ENCODE measurements around the gene PDE4D. TPM values are rescaled to one million over a fixed set of nuclear protein-coding genes. Genes with fewer than 3 reads are reported as not detected.
"Not testable (repeated sequence)": the region's sequence is repeated elsewhere in the genome, so short reads cannot be mapped to it uniquely, and the experiment has no call there.

The PDE4D gene
- total RNA-seq, 1 donor from 2014 or later, result 44.8 TPM

DNA sequence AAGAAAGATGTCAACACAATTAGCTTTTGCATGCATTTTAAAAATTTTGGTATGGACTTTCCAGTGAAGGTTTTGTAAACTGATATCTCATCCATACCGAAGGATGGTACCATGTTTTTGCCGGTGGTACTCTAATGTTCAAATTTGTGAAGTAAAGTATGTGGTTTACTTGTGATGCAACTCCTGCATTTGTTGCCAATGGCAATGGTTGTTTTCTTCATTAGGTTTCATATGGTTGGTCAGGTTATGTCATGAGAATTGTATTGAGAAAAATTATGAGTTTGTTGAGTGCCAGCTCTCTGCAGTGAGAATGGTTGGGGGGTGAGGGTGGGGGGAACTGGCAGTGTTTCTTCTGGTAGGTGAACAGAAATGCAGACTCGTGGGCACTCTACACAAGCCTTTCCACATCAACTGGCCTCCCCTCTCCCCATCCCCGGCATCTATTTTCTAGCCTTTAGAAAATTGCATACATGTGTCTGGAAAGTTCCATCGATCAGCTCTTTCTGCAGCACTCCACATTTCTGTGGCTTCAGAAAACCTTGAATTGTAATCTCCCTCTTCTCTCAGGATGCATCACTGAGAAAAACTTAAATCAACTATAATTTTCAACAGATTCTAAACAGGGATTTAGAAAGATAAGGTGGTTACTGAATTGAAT lies 107.7 kb downstream of the PDE4D start:
- no peaks in the 10 kb centered on the region for H3K36me3 ChIP-seq
- no peak overlapping the region for H3K4me3 ChIP-seq
- no peak overlapping the region for H3K27ac ChIP-seq
- peaks cover 0 to under 1% of the 10 kb centered on the region in 2 donors for H3K4me1 ChIP-seq
- no peaks in the 10 kb centered on the region for H3K9me3 ChIP-seq
- no peak for DNase-seq (ENCODE audit: low spot score in 2 of 2)
- intact Hi-C loops (cut with DNase I), result no loop called here
- TF ChIP-seq, protein P1, sequence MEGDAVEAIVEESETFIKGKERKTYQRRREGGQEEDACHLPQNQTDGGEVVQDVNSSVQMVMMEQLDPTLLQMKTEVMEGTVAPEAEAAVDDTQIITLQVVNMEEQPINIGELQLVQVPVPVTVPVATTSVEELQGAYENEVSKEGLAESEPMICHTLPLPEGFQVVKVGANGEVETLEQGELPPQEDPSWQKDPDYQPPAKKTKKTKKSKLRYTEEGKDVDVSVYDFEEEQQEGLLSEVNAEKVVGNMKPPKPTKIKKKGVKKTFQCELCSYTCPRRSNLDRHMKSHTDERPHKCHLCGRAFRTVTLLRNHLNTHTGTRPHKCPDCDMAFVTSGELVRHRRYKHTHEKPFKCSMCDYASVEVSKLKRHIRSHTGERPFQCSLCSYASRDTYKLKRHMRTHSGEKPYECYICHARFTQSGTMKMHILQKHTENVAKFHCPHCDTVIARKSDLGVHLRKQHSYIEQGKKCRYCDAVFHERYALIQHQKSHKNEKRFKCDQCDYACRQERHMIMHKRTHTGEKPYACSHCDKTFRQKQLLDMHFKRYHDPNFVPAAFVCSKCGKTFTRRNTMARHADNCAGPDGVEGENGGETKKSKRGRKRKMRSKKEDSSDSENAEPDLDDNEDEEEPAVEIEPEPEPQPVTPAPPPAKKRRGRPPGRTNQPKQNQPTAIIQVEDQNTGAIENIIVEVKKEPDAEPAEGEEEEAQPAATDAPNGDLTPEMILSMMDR (IDR thresholded peaks at IDR 0.05), result no peak
- H3K27me3 ChIP-seq, result no peaks in the 10 kb centered on the region

DNA sequence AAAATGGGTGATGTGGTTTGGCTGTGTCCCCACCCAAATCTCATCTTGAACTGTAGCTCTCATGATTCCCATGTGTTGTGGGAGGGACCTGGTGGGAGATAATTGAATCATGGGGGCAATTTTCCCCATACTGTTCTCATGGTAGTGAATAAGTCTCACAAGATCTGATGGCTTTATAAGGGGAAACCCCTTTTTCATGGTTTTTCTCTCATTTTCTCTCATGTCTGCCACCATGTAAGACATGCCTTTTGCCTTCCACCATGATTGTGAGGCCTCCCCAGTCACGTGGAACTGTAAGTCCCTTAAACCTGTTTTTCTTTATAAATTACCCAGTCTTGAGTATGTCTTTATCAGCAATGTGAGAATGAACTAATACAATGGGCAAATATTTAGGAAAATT lies 108.8 kb downstream of the PDE4D start:
- H3K4me1 ChIP-seq; H3K4me3 ChIP-seq; H3K9me3 ChIP-seq; DNase-seq (ENCODE audit: low spot score in 2 of 2); H3K27me3 ChIP-seq; H3K27ac ChIP-seq; intact Hi-C loops (cut with DNase I); H3K36me3 ChIP-seq: not testable (repeated sequence)

DNA sequence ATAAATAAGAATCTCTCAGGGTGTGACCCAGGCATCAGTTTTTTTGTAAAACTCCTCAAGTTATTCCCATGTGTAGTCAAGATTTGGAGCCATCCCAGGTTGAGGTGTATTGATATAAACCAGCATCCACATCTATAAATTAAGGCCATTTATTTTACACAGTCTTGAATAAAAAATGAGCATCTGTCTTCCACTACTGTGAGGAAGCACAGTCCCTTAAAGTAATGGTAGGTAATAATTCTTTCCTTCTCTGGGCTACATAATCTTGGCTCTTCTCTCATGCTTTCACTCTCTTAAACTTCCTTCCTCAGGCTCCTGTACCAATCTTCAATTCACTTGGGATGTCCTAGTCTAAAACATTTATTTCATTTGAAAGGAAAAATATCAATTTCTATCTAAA lies 110.3 kb downstream of the PDE4D start:
- no peaks in the 10 kb centered on the region for H3K4me1 ChIP-seq
- no peaks in the 10 kb centered on the region for H3K27me3 ChIP-seq
- DNase-seq (ENCODE audit: low spot score in 2 of 2), result no peak
- intact Hi-C loops (cut with DNase I), result no loop called here
- H3K36me3 ChIP-seq, result no peaks in the 10 kb centered on the region
- H3K9me3 ChIP-seq, result no peaks in the 10 kb centered on the region
- TF ChIP-seq, protein P1 (IDR thresholded peaks at IDR 0.05), result no peak
- no peak overlapping the region for H3K4me3 ChIP-seq
- H3K27ac ChIP-seq, result no peak overlapping the region

DNA sequence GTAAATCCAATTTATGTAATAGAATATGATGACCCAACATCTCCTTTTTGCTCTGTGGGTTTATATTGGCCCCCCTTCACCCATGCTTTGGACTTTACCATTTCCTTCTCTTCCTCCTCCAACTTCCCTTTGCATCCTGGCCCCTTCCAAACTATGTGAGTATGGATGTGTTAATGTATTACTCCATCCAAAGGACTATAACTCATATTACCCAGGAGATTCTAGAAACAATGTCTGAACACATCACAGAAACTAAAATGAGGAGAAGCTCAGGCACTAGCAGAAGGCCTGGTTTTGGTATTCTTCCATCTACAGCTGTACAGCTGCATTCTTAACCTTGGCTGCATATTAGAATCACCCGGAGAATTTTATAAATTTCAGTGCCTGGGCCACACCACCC lies 110.7 kb downstream of the PDE4D start:
- intact Hi-C loops (cut with DNase I), result no loop called here
- TF ChIP-seq, protein P1 (IDR thresholded peaks at IDR 0.05), result no peak
- H3K4me3 ChIP-seq, result no peak overlapping the region
- DNase-seq (ENCODE audit: low spot score in 2 of 2), result no peak
- H3K36me3 ChIP-seq, result no peaks in the 10 kb centered on the region
- H3K27ac ChIP-seq, result no peak overlapping the region
- no peaks in the 10 kb centered on the region for H3K4me1 ChIP-seq
- H3K9me3 ChIP-seq, result no peaks in the 10 kb centered on the region
- H3K27me3 ChIP-seq, result no peaks in the 10 kb centered on the region

DNA sequence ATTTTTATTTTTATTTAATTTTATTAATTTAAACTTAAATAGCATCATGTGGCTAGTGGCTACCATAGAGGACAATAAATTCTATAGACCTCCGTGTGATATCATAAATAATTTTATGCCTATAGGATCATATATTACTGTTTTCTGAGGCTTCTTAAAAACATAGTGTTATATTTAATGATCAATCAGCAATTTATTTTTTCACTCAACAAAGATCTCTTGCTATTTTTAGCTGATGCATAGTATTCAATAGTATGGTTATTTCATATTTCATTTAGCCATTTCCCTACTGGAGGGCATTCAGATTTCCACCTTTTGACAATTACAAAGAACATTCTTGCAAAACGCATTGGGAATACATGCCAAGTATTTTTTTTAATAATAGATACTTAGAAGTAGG lies 114.1 kb downstream of the PDE4D start:
- no peaks in the 10 kb centered on the region for H3K9me3 ChIP-seq
- H3K4me1 ChIP-seq, result no peaks in the 10 kb centered on the region
- no peaks in the 10 kb centered on the region for H3K36me3 ChIP-seq
- DNase-seq (ENCODE audit: low spot score in 2 of 2), result no peak
- intact Hi-C loops (cut with DNase I), result no loop called here
- TF ChIP-seq, protein P1 (IDR thresholded peaks at IDR 0.05), result no peak
- H3K27me3 ChIP-seq, result no peaks in the 10 kb centered on the region
- no peak overlapping the region for H3K27ac ChIP-seq
- H3K4me3 ChIP-seq, result no peak overlapping the region

DNA sequence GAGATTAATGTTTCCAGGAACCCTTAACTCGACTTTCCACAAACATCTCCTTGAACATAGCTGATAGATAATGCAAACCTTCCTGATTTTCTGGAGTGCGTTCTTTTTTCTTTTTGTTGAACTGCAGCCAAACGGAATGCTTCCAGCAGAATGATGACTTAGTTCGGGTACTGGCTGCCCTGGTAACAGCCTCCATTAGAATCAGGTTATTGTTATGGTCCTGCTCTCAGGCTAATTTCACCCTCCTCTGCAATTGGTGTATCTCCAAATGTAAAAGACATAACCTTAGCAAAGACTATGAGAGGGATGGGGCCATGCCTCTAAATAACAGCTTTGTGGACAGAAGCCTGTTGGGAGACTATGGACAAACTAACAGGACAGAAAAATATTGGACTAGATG lies 116.5 kb downstream of the PDE4D start:
- no peaks in the 10 kb centered on the region for H3K27me3 ChIP-seq
- no peak for DNase-seq (ENCODE audit: low spot score in 2 of 2)
- H3K4me1 ChIP-seq, result no peaks in the 10 kb centered on the region
- no peaks in the 10 kb centered on the region for H3K9me3 ChIP-seq
- TF ChIP-seq, protein P1 (IDR thresholded peaks at IDR 0.05), result no peak
- intact Hi-C loops (cut with DNase I), result no loop called here
- H3K4me3 ChIP-seq, result no peak overlapping the region
- no peaks in the 10 kb centered on the region for H3K36me3 ChIP-seq
- H3K27ac ChIP-seq, result no peak overlapping the region
